Small intestine (tissue), 7 donors: ENCODE measurements around the gene USPL1. TPM values are rescaled to one million over a fixed set of nuclear protein-coding genes. Genes with fewer than 3 reads are reported as not detected.

Experiments used
- DNase-seq, 2 donors: peaks; one replicate each; pipeline versions ENCODE4 v3.0.0 to v3.0.0-alpha.2; 2013
- FAIRE-seq: peaks from 2 replicates; lab custom pipeline; 2012; peaks lifted over from hg19 to GRCh38; lab: Jason Lieb, UNC
- H3K27ac ChIP-seq, 3 donors: one replicate each; pipeline ENCODE4 v1.5.1; 2013; ENCODE audit warnings: low read length in 2 of 3, mild to moderate bottlenecking in 2 of 3, control low read depth in 1 of 3, inconsistent platforms in 1 of 3, low read depth in 1 of 3, moderate library complexity in 1 of 3
- H3K27me3 ChIP-seq, 3 donors: one replicate each; pipeline ENCODE4 v1.6.1; 2013; ENCODE audit warnings: low read length in 3 of 3, inconsistent platforms in 1 of 3; ENCODE audit not compliant: control insufficient read depth in 3 of 3, insufficient read depth in 3 of 3
- H3K36me3 ChIP-seq, 3 donors: one replicate each; pipeline ENCODE4 v1.6.1; 2013; ENCODE audit warnings: low read length in 3 of 3, inconsistent platforms in 1 of 3, low read depth in 1 of 3, mild to moderate bottlenecking in 1 of 3, moderate library complexity in 1 of 3; ENCODE audit not compliant: control insufficient read depth in 3 of 3, insufficient read depth in 2 of 3
- H3K4me1 ChIP-seq, 3 donors: one replicate each; pipeline ENCODE4 v1.6.1; 2013; ENCODE audit warnings: low read length in 2 of 3, inconsistent platforms in 1 of 3, low read depth in 1 of 3, mild to moderate bottlenecking in 1 of 3, moderate library complexity in 1 of 3; ENCODE audit not compliant: control insufficient read depth in 3 of 3, insufficient read depth in 2 of 3
- H3K4me3 ChIP-seq, 3 donors: one replicate each; pipeline ENCODE4 v1.5.1; 2013; ENCODE audit warnings: low read length in 3 of 3, control low read depth in 1 of 3, inconsistent platforms in 1 of 3, low read depth in 1 of 3, mild to moderate bottlenecking in 1 of 3, moderate library complexity in 1 of 3
- H3K9me3 ChIP-seq, 2 donors: one replicate each; pipeline ENCODE4 v1.6.1; 2013; ENCODE audit warnings: low read depth in 1 of 2, low read length in 1 of 2; ENCODE audit not compliant: control insufficient read depth in 2 of 2, insufficient read depth in 1 of 2
- WGBS, 3 donors: extraction: QIAGEN DNeasy Blood & Tissue Kit; methylation state at CpG; one replicate each; pipeline ENCODE4 v1.1.7; 2013; 5-methylcytosine and 5-hydroxymethylcytosine counted together
- polyA plus RNA-seq, 4 donors: library from polyadenylated mRNA; stranded (reverse) in 3 of 4; unstranded in 1 of 4; fragments of 200-250 nt in 3 of 4; fragments of 120-200 nt in 1 of 4; gene quantifications; one replicate each; pipeline versions ENCODE4 v1.2.1 to v1.2.3, GENCODE V29; 2013
- donor health status: healthy with polysubstance abuse.
- donor health status: control.
- donor health status: control.
- donor health status: Bipolar disorder and iron deficiency.
- donor health status: healthy.

USPL1 gene
- polyA plus RNA-seq, 4 donors: 6.6 to 23.2 (median 8.3) TPM

- H3K36me3 ChIP-seq: no peaks in the 10 kb centered on the region
- no peak overlapping the region for H3K27ac ChIP-seq
- peak; percentile 20 to 45 for DNase-seq
- no peak overlapping the region for H3K4me3 ChIP-seq
- H3K27me3 ChIP-seq: no peaks in the 10 kb centered on the region
- H3K4me1 ChIP-seq: peaks cover 0 to 3% (median 0%) of the 10 kb centered on the region in 3 donors
- no peaks in the 10 kb centered on the region for H3K9me3 ChIP-seq
- FAIRE-seq: no peak
- 0 to 10% (median 5%) methylated on average over 1 of the region's 1 CpG for WGBS, 3 donors
These were observed 36.1 kb upstream of the USPL1 start for GRCh38 chr13:30581582-30581981.

GRCh38 chr13:30584051-30584731 lies 33.5 kb upstream of the USPL1 start:
- no peak overlapping the region for H3K4me3 ChIP-seq
- H3K4me1 ChIP-seq: peaks cover 0 to 3% (median 0%) of the 10 kb centered on the region in 3 donors
- no peak overlapping the region for H3K27ac ChIP-seq
- no peaks in the 10 kb centered on the region for H3K9me3 ChIP-seq
- FAIRE-seq: no peak
- no peaks in the 10 kb centered on the region for H3K27me3 ChIP-seq
- DNase-seq: no peak
- 97 to 100% (median 97%) methylated on average over 1 of the region's 1 CpG for WGBS, 3 donors
- no peaks in the 10 kb centered on the region for H3K36me3 ChIP-seq

GRCh38 chr13:30585748-30586262 lies 31.9 kb upstream of the USPL1 start:
- DNase-seq (no peak), FAIRE-seq (no peak)
- H3K27me3 ChIP-seq: no peaks in the 10 kb centered on the region
- no peaks in the 10 kb centered on the region for H3K36me3 ChIP-seq
- peaks cover 0 to 3% (median 0%) of the 10 kb centered on the region in 3 donors for H3K4me1 ChIP-seq
- 56 to 65% (median 63%) methylated on average over 3 of the region's 3 CpGs for WGBS, 3 donors
- H3K4me3 ChIP-seq: no peak overlapping the region
- no peaks in the 10 kb centered on the region for H3K9me3 ChIP-seq
- H3K27ac ChIP-seq: no peak overlapping the region

- H3K4me3 ChIP-seq: no peak overlapping the region
- H3K9me3 ChIP-seq: no peaks in the 10 kb centered on the region
- peaks cover 0 to 3% (median 0%) of the 10 kb centered on the region in 3 donors for H3K4me1 ChIP-seq
- H3K36me3 ChIP-seq: no peaks in the 10 kb centered on the region
- DNase-seq: no peak
- no peak for FAIRE-seq
- H3K27ac ChIP-seq: no peak overlapping the region
- no peaks in the 10 kb centered on the region for H3K27me3 ChIP-seq
- WGBS, 3 donors: 97 to 100% (median 97%) methylated on average over 1 of the region's 1 CpG
These were observed 30.5 kb upstream of the USPL1 start for GRCh38 chr13:30587231-30587630.

DNA sequence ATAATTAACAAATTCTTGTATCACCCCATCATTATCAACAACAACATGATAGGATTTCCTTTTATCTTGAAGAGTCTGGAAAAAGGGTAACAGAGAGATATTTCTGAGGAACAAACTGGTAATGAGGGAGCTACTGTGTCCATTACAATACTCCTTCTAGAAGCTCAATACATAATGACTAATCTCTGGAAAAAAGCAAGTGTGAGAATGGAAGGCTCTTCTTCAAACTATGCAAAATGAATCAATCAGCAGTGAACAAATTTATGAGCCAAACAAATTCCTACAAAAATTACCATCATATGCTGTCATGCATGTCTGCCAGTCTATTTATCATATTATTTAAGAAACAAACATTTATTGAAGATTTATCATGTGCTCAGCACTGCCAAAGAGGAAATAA lies 30.0 kb upstream of the USPL1 start:
- Histone ChIP-seq H3K27me3 (no peaks in the 10 kb centered on the region), H3K4me1 (peaks cover 0 to 3% (median 0%) of the 10 kb centered on the region in 3 donors), H3K4me3 (no peak overlapping the region), H3K9me3 (no peaks in the 10 kb centered on the region), H3K27ac (no peak overlapping the region), H3K36me3 (no peaks in the 10 kb centered on the region)
- no peak for DNase-seq
- no peak for FAIRE-seq

DNA sequence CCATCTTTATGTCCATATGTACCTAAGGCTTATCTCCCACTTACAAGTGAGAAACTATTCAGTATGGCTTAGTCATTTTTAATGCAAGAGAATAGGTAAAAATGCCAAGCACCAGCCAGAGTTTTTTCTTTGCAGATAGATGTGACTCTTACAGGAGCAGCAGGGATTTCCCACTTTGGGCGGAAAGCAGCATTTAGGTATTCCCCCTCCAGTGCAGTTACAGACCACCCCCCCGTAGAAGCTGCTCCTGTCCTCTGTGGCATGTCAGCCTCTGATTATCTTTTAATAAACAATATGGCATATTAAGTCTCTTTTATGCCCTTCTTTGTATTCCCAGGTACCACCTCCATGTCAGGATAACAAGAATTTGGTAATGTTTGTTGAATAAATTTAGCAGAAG lies 24.7 kb upstream of the USPL1 start:
- no peaks in the 10 kb centered on the region for H3K36me3 ChIP-seq
- no peak for DNase-seq
- no peaks in the 10 kb centered on the region for H3K27me3 ChIP-seq
- H3K4me1 ChIP-seq: no peaks in the 10 kb centered on the region
- no peak overlapping the region for H3K4me3 ChIP-seq
- WGBS, 3 donors: 76 to 90% (median 81%) methylated on average over 2 of the region's 2 CpGs
- no peak for FAIRE-seq
- H3K9me3 ChIP-seq: no peaks in the 10 kb centered on the region
- no peak overlapping the region for H3K27ac ChIP-seq

DNA sequence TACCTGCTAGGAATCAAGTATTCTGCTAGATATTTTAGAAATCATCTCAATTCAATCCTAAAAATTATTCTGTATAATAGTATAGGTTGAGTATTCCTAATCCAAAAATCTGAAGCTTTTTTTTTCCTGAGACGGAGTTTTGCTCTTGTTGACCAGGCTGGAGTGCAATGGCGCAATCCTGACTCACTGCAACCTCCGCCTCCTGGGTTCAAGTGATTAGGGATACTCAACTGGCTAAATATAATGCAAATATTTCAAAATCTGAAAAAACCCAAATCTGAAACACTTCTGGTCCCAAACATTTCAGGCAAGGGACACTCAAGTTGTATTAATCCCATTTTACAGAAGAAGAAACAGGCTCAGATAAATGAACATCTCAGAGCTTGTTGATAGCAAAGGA lies 17.2 kb upstream of the USPL1 start:
- no peak for FAIRE-seq
- Histone ChIP-seq H3K27me3 (no peaks in the 10 kb centered on the region), H3K4me3 (no peak overlapping the region), H3K36me3 (no peaks in the 10 kb centered on the region), H3K4me1 (no peaks in the 10 kb centered on the region), H3K27ac (no peak overlapping the region), H3K9me3 (no peaks in the 10 kb centered on the region)
- WGBS, 3 donors: 88 to 95% (median 95%) methylated on average over 3 of the region's 3 CpGs
- DNase-seq: no peak

GRCh38 chr13:30601836-30602235 lies 15.9 kb upstream of the USPL1 start:
- Histone ChIP-seq H3K27ac (no peak overlapping the region), H3K4me1 (no peaks in the 10 kb centered on the region), H3K27me3 (no peaks in the 10 kb centered on the region), H3K4me3 (no peak overlapping the region), H3K36me3 (no peaks in the 10 kb centered on the region), H3K9me3 (no peaks in the 10 kb centered on the region)
- 92 to 95% (median 94%) methylated on average over 8 of the region's 8 CpGs for WGBS, 3 donors
- FAIRE-seq: no peak
- no peak for DNase-seq

- H3K36me3 ChIP-seq: no peaks in the 10 kb centered on the region
- FAIRE-seq: no peak
- WGBS, 3 donors: 21 to 75% (median 42%) methylated on average over 7 of the region's 7 CpGs
These were observed 12.7 kb upstream of the USPL1 start for GRCh38 chr13:30605052-30605451.

More at GRCh38 chr13:30605052-30605451, 12.7 kb upstream of the USPL1 start:
- H3K4me3 ChIP-seq: no peak overlapping the region
- no peak overlapping the region for H3K27ac ChIP-seq
- no peaks in the 10 kb centered on the region for H3K27me3 ChIP-seq
- DNase-seq: peak in 1 of 2 donors; percentile 74
- no peaks in the 10 kb centered on the region for H3K9me3 ChIP-seq
- H3K4me1 ChIP-seq: peaks cover 0 to 3% (median 0%) of the 10 kb centered on the region in 3 donors
